Measurements from ENCODE around the gene RIC3.

Gene RIC3

DNA sequence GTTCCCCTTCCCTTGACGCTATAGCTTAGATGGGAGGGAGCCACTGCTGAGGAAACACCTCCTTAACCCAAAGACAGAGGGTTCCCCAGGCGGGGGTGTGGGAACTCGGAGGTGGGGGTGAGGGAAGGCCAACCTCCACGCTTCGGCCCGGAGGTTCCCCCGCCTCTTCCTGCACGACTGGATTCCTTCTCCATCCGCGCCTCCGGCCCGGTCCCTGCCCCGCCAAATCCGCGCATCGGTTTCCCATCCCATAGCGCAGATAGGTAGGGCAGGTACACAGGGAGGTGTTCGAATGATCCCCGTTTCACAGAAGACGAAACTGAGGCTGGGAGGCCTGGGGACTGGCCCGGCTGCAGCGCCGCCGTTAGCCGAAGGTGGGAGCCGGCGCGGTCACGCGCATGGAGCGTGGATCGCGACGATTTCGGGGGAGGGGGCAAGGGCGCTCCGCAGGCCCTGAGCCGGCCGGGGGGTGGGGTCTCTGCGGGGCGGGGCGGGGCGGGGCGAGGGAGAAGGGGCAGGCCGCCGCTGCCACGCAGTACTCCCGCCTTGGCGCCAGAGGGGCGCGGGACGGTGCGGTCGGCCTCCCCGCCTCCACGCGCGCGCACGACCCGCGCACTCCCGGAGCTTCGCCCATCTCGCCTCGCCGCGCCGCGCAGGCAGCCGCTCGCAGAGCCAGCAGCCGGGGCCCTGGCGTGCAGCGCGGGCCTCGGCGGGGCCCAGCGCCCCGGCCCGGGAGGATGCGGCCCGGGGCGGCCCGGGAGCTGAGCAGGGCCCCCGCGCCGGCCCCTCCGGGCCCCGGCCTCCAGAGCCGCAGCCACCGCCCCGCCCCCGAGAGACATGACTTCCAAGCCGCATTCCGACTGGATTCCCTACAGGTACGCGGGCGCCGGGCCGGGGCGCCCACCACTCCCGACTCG lies 87.9 kb downstream of the RIC3 start, which contains the start of gene TUB:
Gene TUB (plus strand): TSS at position 538 of the 917 bp plus-strand sequence. CDS start 300 bp downstream, at position 838.
- Mint-ChIP-seq H3K4me1 (ENCODE audit: low read depth) (peaks cover 7% of the 10 kb centered on the region), H3K9me3 (ENCODE audit: low read depth) (no peaks in the 10 kb centered on the region), H3K4me3 (peak within 1 kb of the TSS; percentile 80), H3K27ac (no peak within 1 kb of the TSS), H3K27me3 (peaks cover 38% of the 10 kb centered on the region), H3K36me3 (no peaks in the 10 kb centered on the region)

DNA sequence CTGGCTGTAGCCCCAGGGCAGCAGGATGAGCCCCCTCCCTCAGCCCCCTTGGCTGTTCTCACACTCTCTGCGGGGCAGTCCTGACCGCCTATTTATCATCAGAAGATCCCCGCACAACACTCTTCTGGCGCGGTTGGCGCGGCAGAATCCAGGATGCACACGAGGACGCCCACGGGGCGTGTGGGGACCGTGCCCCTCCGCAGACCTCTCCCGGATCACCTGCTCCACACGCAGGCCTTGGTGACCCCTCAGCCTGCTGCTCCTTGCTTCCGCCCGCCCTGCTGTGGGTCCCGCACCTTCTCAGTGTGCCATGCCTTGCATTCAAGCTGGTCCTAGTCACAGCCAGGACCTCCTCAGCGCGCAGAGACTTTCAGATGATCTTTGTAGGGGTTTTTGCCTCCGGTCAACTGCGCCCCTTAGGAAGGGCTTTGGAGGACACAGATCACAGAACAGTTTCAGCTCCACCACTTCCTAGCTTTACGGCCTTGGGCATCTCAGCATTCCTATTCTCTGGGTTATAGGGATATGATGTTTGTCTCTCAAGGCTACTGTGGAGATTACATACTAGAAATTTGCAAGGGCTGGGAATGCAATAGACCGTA lies 88.7 kb downstream of the RIC3 start:
- no peaks in the 10 kb centered on the region for H3K9me3 Mint-ChIP-seq (ENCODE audit: low read depth)
- H3K4me1 Mint-ChIP-seq (ENCODE audit: low read depth): peaks cover 9% of the 10 kb centered on the region
- H3K36me3 Mint-ChIP-seq: no peaks in the 10 kb centered on the region
- H3K27me3 Mint-ChIP-seq: peaks cover 36% of the 10 kb centered on the region
- no peak overlapping the region for H3K27ac Mint-ChIP-seq
- peak overlapping the region; percentile 80 for H3K4me3 Mint-ChIP-seq

DNA sequence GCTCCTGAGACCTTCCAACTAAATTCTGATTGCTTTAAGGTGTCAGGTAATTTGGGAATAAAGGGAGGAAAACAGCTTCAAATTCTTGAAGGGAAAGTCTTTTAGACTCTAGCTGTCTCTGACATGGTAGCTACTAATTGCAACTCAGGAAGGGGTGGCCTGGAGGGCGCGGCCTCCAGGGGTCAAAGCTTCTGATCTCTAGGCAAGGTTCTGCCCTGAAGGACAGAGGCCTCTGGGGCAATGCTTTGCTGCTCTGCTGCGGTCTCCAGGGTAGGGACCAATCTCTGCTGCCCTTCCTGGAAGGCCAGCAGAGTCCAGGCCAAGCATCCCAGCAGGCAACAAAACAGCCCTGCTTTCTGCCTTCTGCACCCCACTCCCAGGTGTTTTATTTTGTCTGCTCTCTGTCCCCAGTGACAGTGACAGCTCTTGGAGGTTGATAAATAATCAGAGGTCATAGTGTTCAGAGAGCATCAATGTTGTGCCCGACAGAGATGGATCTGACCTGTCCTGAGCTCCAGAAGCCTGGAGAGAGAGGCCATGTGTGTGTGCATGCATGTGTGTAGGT lies 89.6 kb downstream of the RIC3 start:
- Mint-ChIP-seq H3K27ac (no peak overlapping the region), H3K4me1 (ENCODE audit: low read depth) (peaks cover 9% of the 10 kb centered on the region), H3K4me3 (no peak overlapping the region), H3K36me3 (no peaks in the 10 kb centered on the region), H3K9me3 (ENCODE audit: low read depth) (no peaks in the 10 kb centered on the region), H3K27me3 (peaks cover 30% of the 10 kb centered on the region)

DNA sequence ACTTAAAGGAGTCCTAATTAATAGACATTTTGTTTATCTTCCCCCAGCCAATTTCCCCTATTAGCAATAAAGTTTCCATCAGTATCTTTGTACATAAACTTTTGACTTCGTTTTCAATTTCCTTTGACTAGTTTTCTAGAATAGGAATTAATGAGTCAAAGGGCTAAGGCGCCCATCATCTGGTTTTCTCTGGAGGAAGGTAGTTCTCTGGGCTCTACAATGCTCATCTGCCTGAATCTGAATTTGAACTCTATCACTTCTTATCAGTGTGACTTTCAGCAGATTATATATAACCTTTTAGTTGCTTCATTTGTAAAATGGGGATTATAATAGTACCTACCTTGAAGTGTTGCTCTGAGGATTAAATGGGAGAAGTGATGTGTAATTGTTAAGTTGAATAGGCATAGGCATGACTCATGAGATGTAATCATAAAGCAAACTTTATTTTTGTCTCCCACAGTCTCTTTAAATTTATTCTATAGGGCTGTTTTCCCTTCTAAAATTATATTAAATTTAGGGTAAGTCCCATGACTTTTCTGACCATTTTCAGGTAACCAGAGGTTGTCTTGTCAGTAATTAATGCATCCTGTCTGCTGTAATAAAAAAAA lies 93.6 kb downstream of the RIC3 start:
- H3K27ac Mint-ChIP-seq: no peak overlapping the region
- peaks cover 12% of the 10 kb centered on the region for H3K27me3 Mint-ChIP-seq

DNA sequence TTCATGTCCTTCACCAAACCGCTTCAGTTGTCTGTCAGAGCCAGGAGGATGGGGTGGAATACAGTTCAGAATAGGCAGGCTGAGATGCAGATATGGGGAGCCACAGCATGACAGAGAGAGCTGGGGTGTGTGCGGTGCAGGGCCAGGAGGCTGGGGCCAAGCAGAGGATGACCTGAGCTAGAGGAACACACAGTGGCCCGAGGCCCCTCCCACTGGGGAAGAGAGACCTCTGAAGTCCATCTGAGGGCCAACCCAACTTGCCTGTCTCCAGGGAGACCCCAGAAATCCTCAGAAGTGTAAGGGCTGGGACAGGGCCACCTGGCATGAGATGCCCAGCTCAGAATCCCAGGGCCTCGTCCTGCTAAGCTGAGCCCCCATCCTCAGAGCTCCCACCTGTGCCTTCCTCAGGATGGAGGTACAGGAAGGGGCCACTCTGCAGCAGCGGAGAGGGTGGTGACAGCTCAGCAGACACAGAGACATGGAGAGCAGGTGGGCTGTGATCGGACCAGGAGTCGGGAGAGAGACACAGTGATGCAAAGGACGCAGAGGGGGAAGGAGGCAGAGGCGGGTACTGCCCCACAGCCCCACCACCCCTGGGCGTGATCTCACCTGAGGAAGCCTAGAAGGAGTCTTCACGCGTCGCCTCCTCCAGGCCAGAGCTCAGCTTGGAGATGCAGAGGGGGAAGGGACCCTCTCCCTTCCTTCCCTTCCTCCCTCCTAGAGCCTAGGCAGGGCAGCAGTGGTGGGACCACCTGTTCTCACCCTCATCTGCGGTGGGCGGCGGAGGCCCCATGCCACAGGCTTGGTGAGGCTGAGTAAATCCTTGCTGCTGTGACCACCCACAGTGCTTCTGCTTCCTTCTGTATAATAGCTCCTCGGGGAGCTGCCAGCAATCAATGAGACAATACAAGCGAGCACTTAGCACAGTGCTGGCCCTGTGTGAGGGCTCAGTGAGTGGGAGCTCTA lies 96.9 kb downstream of the RIC3 start:
- no peak overlapping the region for H3K27ac Mint-ChIP-seq
- H3K27me3 Mint-ChIP-seq: peaks cover 4% of the 10 kb centered on the region
- H3K9me3 Mint-ChIP-seq (ENCODE audit: low read depth): no peaks in the 10 kb centered on the region
- H3K4me3 Mint-ChIP-seq: no peak overlapping the region
- H3K4me1 Mint-ChIP-seq (ENCODE audit: low read depth): peaks cover 2% of the 10 kb centered on the region
- H3K36me3 Mint-ChIP-seq: no peaks in the 10 kb centered on the region

More for the DNA sequence above, 93.6 kb downstream of the RIC3 start:
- peaks cover 2% of the 10 kb centered on the region for H3K4me1 Mint-ChIP-seq (ENCODE audit: low read depth)
- H3K36me3 Mint-ChIP-seq: no peaks in the 10 kb centered on the region
- H3K4me3 Mint-ChIP-seq: no peak overlapping the region
- no peaks in the 10 kb centered on the region for H3K9me3 Mint-ChIP-seq (ENCODE audit: low read depth)

DNA sequence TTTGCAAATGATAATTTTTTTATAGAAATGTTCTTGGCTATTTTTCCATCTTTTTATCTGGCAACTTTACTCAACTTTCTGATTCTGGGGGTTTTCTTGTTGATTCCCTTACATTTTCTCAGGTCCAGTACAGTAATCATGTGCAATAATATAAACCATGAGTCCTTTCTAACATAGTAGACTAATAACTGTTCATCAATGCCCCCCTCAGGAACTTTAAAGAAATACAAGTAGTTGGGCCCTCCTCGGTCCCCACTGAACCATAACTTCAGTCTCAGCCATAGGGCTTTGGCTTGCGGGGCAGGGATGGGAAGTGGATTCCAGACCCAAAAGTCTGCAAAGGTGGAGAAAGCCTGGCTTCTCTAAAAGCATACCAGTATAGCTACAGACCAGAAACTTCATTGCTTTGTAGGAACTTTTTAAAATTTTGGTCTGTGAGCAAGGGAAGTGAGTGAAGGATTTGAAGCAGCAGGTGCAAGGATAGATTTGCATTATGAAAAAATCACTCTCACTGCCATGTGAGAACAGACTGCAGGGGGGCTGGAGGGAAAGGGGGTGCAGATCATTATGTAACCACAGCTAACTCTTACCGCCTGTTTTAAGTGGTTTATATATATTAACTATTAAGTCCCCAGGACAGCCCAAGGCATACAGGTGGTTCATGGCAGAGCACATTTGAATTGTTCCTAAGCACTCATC lies 98.3 kb downstream of the RIC3 start:
- H3K36me3 Mint-ChIP-seq: no peaks in the 10 kb centered on the region
- H3K4me3 Mint-ChIP-seq: no peak overlapping the region
- no peak overlapping the region for H3K27ac Mint-ChIP-seq
- no peaks in the 10 kb centered on the region for H3K9me3 Mint-ChIP-seq (ENCODE audit: low read depth)
- H3K4me1 Mint-ChIP-seq (ENCODE audit: low read depth): peaks cover 2% of the 10 kb centered on the region
- peaks cover 4% of the 10 kb centered on the region for H3K27me3 Mint-ChIP-seq

DNA sequence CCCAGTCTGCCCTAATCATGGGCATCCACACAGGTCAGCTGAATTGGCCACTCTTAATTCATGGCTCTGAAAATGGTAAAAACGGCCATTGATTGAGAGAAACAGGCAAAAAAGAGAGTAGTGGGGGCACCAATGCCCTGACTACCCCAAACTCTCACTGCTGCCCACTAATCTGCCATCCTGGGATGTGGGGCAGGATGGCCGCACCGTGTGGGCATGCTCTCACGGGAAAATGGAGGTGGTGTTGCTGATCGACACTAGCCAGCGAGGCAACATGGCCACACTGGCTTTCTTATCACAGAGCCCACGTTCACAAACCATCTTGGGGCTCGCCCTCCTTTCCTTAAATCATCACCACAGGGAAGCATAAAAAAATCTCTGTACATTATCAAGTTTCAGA lies 99.1 kb downstream of the RIC3 start:
- no peaks in the 10 kb centered on the region for H3K36me3 Mint-ChIP-seq
- peaks cover 4% of the 10 kb centered on the region for H3K27me3 Mint-ChIP-seq
- no peak overlapping the region for H3K27ac Mint-ChIP-seq
- H3K4me3 Mint-ChIP-seq: no peak overlapping the region
- H3K4me1 Mint-ChIP-seq (ENCODE audit: low read depth): no peaks in the 10 kb centered on the region
- no peaks in the 10 kb centered on the region for H3K9me3 Mint-ChIP-seq (ENCODE audit: low read depth)

DNA sequence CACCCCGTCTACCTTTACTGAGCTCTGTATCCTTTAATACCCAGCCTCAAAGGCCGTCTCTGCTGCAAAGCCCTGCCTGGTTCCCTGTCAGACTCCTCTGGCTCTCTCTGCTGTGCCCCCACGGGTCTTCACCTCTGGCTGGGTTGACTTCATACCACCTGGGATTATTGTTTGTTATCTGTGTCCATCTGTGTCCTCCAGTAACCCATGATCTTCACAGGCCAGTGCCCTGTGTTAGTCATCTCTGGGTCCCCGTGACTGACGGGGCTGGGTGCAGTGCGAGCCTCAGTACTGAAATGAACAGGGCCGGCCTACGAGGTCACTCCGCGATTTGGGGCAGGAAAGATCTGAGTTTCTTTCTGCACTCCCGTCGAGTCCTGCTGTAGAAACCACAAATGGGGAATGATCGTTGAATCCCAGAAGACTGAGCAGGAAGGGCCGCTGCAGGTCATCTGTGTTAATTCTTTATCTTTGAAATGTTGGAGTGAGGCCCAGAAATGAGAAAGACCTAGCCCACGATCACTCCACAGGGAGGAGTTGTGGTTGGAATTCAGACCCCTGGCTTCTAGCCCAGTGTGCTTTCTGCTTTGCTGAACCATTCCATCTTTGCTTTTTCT lies 100.1 kb downstream of the RIC3 start:
- no peak overlapping the region for H3K27ac Mint-ChIP-seq
- H3K36me3 Mint-ChIP-seq: no peaks in the 10 kb centered on the region
- H3K9me3 Mint-ChIP-seq (ENCODE audit: low read depth): no peaks in the 10 kb centered on the region
- no peak overlapping the region for H3K4me3 Mint-ChIP-seq
- H3K27me3 Mint-ChIP-seq: peaks cover 4% of the 10 kb centered on the region
- no peaks in the 10 kb centered on the region for H3K4me1 Mint-ChIP-seq (ENCODE audit: low read depth)

DNA sequence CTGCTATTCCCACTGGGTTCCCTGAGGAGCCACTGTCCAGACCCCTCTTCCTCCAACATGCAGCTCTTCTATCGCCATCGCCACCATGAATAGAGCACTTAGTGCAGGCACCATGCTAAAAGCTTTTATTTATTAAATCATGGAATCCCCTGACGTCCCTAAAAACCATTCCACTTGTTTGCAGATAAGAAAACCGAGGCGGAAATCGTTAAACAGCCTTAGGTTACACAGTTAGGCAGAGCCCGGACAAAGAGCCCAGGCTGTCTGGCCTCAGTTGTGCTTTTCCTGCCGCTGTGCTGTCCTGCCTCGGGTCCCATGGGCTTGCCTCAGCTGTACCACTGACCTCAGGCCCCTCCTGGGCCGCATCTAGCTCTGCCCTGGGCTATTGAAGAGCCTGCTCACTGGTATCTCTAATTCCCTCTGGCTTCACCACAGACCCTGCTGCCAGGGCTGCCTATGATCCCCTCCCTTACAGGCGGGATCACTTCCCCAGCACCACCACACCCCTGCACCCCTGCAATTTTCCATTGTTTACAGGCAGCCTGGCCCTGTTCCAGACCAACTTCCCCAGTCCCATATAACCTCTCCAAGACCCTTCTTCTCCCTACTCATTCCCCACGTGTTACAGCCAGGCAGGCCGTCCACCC lies 100.8 kb downstream of the RIC3 start:
- Mint-ChIP-seq H3K4me1 (ENCODE audit: low read depth) (no peaks in the 10 kb centered on the region), H3K27me3 (peaks cover 2% of the 10 kb centered on the region), H3K9me3 (ENCODE audit: low read depth) (no peaks in the 10 kb centered on the region), H3K36me3 (no peaks in the 10 kb centered on the region), H3K4me3 (no peak overlapping the region), H3K27ac (no peak overlapping the region)

DNA sequence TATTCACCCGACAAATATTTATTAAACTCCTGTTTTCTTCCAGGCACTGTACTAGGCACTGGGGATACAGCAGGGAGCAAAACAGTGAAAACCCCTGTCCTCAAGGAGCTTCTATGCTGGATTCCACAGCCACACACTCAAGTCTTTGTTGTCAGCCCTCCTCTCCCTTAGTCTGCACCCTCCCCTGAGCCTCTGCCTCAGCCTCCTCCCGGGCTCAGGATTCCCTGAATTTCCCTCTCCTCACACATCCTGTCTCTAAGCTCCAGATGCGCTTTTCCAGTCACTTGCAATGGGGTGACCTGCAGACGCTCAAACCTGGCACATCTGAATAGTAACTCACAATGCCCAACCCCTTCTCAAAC lies 101.3 kb downstream of the RIC3 start:
- H3K4me1 Mint-ChIP-seq (ENCODE audit: low read depth): no peaks in the 10 kb centered on the region
- H3K9me3 Mint-ChIP-seq (ENCODE audit: low read depth): no peaks in the 10 kb centered on the region
- no peak overlapping the region for H3K4me3 Mint-ChIP-seq
- H3K36me3 Mint-ChIP-seq: no peaks in the 10 kb centered on the region
- H3K27ac Mint-ChIP-seq: no peak overlapping the region
- H3K27me3 Mint-ChIP-seq: peaks cover 2% of the 10 kb centered on the region

DNA sequence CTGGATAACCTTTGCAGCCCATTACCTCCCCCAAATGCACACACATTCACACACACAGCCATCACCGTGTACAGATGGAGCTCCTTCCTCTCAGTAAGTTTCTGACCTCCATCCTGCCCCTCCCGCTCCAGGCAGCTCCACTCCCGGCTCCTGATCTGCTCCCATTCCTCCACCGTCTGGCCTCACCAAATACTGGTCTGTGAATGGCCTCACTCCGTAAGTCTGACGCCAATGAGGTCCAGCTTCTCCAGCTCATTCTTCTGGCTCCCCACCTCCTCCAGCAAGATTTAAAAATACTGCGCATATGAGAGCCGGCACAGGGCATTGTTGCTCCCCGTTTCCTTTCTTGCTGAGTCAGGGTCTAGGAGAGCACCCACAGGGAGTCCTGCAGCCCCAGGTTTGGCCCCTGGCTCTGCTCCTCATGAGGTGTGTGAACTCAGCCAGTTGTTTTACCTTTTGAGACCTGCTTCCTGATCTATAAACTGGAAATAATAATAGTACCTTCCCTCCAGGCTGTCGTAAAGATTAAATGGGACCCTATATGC lies 101.8 kb downstream of the RIC3 start:
- no peaks in the 10 kb centered on the region for H3K4me1 Mint-ChIP-seq (ENCODE audit: low read depth)
- H3K36me3 Mint-ChIP-seq: no peaks in the 10 kb centered on the region
- H3K4me3 Mint-ChIP-seq: no peak overlapping the region
- no peaks in the 10 kb centered on the region for H3K9me3 Mint-ChIP-seq (ENCODE audit: low read depth)
- peaks cover 2% of the 10 kb centered on the region for H3K27me3 Mint-ChIP-seq
- no peak overlapping the region for H3K27ac Mint-ChIP-seq

DNA sequence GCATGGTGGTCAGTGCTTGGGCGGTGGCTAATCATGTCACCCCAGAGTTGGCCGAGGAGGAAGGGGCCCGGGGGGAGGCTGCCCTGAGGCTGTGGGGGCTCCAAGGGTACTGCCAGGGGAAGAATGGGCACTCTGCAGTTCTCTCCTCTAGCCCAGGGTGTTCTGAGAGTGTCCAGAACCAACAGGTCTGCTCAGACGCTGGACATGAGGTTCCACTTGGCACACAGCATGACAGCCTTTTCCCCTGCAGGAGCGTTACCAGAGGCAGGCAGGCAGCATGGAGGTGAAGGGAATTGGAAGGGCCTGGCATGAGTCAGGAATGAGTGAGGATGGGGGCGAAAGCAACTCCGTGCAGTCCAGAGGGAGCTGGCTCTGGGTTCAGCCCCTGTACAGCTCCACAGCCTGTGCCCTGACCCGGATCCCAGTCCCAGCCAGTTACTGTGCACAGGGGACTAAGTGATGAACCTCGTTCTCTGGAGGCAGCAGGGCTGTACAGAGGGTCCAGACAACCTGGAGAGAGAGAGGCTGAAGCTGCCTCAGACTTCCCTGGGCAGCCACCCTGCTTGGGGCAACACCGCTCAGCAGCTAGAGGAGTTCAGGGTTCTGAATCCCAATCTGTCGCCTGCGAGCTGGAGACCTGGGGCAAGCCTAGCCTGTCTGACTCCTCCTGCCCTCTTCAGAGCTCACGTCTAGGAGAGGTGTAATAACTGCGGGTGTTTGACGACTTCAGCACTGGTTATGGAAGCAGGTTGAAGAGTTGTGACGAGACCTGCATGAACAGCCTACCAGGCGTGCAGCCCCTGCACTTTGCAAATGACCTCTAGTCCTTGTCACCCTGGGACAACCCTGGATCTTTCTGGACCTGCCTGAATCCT lies 102.6 kb downstream of the RIC3 start:
- Mint-ChIP-seq H3K4me3 (no peak overlapping the region), H3K27me3 (peaks cover 2% of the 10 kb centered on the region), H3K9me3 (ENCODE audit: low read depth) (no peaks in the 10 kb centered on the region), H3K36me3 (no peaks in the 10 kb centered on the region), H3K27ac (no peak overlapping the region), H3K4me1 (ENCODE audit: low read depth) (no peaks in the 10 kb centered on the region)

All from activated naive CD8-positive, alpha-beta T cell (primary cell).